ENCODE measurements around the gene TFAM. TPM values are rescaled to one million over a fixed set of nuclear protein-coding genes. Genes with fewer than 3 reads are reported as not detected.

Gene TFAM
- total RNA-seq, 1 experiment from 2014 or later: 57.6 TPM

DNA sequence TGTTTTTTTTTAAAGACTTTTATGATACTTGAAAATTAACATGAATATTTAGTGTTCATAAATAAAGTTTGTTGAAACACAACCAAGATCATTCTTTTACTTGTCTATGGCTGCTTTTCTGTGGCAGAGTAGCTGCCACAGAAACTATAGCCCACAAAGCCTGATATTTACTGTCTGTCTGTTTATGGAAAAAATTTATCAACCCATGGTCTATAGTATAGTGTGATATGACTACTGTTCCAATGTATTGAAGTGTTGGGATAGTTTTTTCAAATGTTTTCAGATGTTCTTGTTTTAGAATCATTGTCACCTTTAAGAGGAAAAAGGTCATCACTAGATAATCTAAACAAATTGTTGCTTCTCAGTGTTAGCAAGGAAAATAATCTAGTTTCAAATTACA lies 10.8 kb downstream of the TFAM start:
- H3K79me2 ChIP-seq (ENCODE audit: insufficient read depth, low read length): peaks cover 20% of the 10 kb centered on the region
- no TSS peak for BruUV-seq (replicated peaks)

GRCh38 chr10:58397830-58398229 lies 12.6 kb downstream of the TFAM start:
- no peak for ATAC-seq
- no peak overlapping the region for H3K4me2 ChIP-seq (ENCODE audit: low read length)
- no peaks in the 10 kb centered on the region for H3K27me3 ChIP-seq (ENCODE audit: insufficient read depth, low read length)
- H3K9me3 ChIP-seq (ENCODE audit: control insufficient read depth in 1 of 2, insufficient read depth in 1 of 2, low read depth in 1 of 2, low read length in 2 of 2): no peaks in the 10 kb centered on the region
- no peak overlapping the region for H3K4me3 ChIP-seq (replicated peaks in 1 of 2; ENCODE audit: low read depth in 1 of 2, low read length in 2 of 2)
- no peak overlapping the region for H3K27ac ChIP-seq (ENCODE audit: low read depth, low read length)
- no peak overlapping the region for H2AFZ ChIP-seq (ENCODE audit: low read depth, low read length, poor library complexity, severe bottlenecking)
- no peaks in the 10 kb centered on the region for H3K4me1 ChIP-seq (ENCODE audit: control insufficient read depth in 1 of 2, insufficient read depth in 2 of 2, low read length in 2 of 2)
- ChIA-PET CTCF (no interaction called here), RAD21 (ENCODE audit: low non-redundant PET in 1 of 2, low total read pairs in 2 of 2, uncharacterized antibody in 2 of 2, unreplicated experiment in 2 of 2) (no interaction called here), POLR2A (no interaction called here)
- BruUV-seq (replicated peaks): no TSS peak
- no peaks in the 10 kb centered on the region for H3K9me2 ChIP-seq (ENCODE audit: insufficient read depth)
- peaks cover 24 to 38% of the 10 kb centered on the region in 2 experiments for H3K36me3 ChIP-seq (ENCODE audit: control insufficient read depth in 1 of 2, insufficient read depth in 2 of 2, low read length in 2 of 2)
- intact Hi-C loops (cut with micrococcal nuclease): no loop called here
- 0 out of 2 replicates have a peak, but pooled peaks cover 4% of the 10 kb centered on the region for H4K20me1 ChIP-seq (ENCODE audit: insufficient read depth)
- no peak for DNase-seq (ENCODE audit: low read depth, low spot score)
- H3K79me2 ChIP-seq (ENCODE audit: insufficient read depth, low read length): peaks cover 3% of the 10 kb centered on the region; the same call in 1 of the 2 replicates
- no peak overlapping the region for H3K9ac ChIP-seq (ENCODE audit: low read length)
- no peak for TF ChIP-seq TCF7L2 (IDR thresholded peaks at IDR 0.05; ENCODE audit: borderline replicate concordance, extremely low read depth, insufficient read depth, insufficient read length)
- TF ChIP-seq, protein P1, sequence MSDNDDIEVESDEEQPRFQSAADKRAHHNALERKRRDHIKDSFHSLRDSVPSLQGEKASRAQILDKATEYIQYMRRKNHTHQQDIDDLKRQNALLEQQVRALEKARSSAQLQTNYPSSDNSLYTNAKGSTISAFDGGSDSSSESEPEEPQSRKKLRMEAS (IDR thresholded peaks at IDR 0.05): no peak
- no peak for TF ChIP-seq JUND (IDR thresholded peaks at IDR 0.05)
- no peak for TF ChIP-seq ELF1 (IDR thresholded peaks at IDR 0.05; ENCODE audit: borderline replicate concordance, low read depth)
- TF ChIP-seq RAD21 (IDR thresholded peaks at IDR 0.05; ENCODE audit: low read depth): no peak
- no peak for TF ChIP-seq EGR1 (IDR thresholded peaks at IDR 0.05; ENCODE audit: low read depth)
- TF ChIP-seq CBX3 (IDR thresholded peaks at IDR 0.05; ENCODE audit: low read depth): no peak
- TF ChIP-seq FOSL1 (IDR thresholded peaks at IDR 0.05; ENCODE audit: low read depth): no peak
- TF ChIP-seq ZNF274 (IDR thresholded peaks at IDR 0.05; ENCODE audit: low read depth, low read length): no peak
- TF ChIP-seq, protein P2, sequence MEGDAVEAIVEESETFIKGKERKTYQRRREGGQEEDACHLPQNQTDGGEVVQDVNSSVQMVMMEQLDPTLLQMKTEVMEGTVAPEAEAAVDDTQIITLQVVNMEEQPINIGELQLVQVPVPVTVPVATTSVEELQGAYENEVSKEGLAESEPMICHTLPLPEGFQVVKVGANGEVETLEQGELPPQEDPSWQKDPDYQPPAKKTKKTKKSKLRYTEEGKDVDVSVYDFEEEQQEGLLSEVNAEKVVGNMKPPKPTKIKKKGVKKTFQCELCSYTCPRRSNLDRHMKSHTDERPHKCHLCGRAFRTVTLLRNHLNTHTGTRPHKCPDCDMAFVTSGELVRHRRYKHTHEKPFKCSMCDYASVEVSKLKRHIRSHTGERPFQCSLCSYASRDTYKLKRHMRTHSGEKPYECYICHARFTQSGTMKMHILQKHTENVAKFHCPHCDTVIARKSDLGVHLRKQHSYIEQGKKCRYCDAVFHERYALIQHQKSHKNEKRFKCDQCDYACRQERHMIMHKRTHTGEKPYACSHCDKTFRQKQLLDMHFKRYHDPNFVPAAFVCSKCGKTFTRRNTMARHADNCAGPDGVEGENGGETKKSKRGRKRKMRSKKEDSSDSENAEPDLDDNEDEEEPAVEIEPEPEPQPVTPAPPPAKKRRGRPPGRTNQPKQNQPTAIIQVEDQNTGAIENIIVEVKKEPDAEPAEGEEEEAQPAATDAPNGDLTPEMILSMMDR (IDR thresholded peaks at IDR 0.05 in 2 of 3, conservative IDR thresholded peaks at IDR 0.05 in 1 of 3; ENCODE audit: borderline replicate concordance in 1 of 3, insufficient read depth in 1 of 3, low read depth in 2 of 3, low read length in 2 of 3): no peak

More for the DNA sequence above, 10.8 kb downstream of the TFAM start:
- CTCF ChIA-PET: no interaction called here
- intact Hi-C loops (cut with micrococcal nuclease): no loop called here
- no peaks in the 10 kb centered on the region for H3K9me3 ChIP-seq (ENCODE audit: control insufficient read depth in 1 of 2, insufficient read depth in 1 of 2, low read depth in 1 of 2, low read length in 2 of 2)
- H3K27ac ChIP-seq (ENCODE audit: low read depth, low read length): no peak overlapping the region
- TF ChIP-seq EZH2 (IDR thresholded peaks at IDR 0.05) (no peak), RAD21 (IDR thresholded peaks at IDR 0.05; ENCODE audit: low read depth) (no peak), SP1 (IDR thresholded peaks at IDR 0.05; ENCODE audit: low read depth) (no peak), FOSL1 (IDR thresholded peaks at IDR 0.05; ENCODE audit: low read depth) (no peak), TCF7L2 (IDR thresholded peaks at IDR 0.05; ENCODE audit: borderline replicate concordance, extremely low read depth, insufficient read depth, insufficient read length) (no peak), ZNF274 (IDR thresholded peaks at IDR 0.05; ENCODE audit: low read depth, low read length) (no peak)
- TF ChIP-seq, protein P2 (IDR thresholded peaks at IDR 0.05 in 2 of 3, conservative IDR thresholded peaks at IDR 0.05 in 1 of 3; ENCODE audit: borderline replicate concordance in 1 of 3, insufficient read depth in 1 of 3, low read depth in 2 of 3, low read length in 2 of 3): no peak
- H3K4me3 ChIP-seq (replicated peaks in 1 of 2; ENCODE audit: low read depth in 1 of 2, low read length in 2 of 2): no peak overlapping the region
- DNase-seq (ENCODE audit: low read depth, low spot score): no peak
- H3K4me1 ChIP-seq (ENCODE audit: control insufficient read depth in 1 of 2, insufficient read depth in 2 of 2, low read length in 2 of 2): no peaks in the 10 kb centered on the region
- POLR2A ChIA-PET: no interaction called here
- no peak overlapping the region for H3K4me2 ChIP-seq (ENCODE audit: low read length)
- H3K9me2 ChIP-seq (ENCODE audit: insufficient read depth): no peaks in the 10 kb centered on the region
- peaks cover 4% of the 10 kb centered on the region; the same call in 1 of the 2 replicates for H4K20me1 ChIP-seq (ENCODE audit: insufficient read depth)
- H2AFZ ChIP-seq (ENCODE audit: low read depth, low read length, poor library complexity, severe bottlenecking): no peak overlapping the region
- peaks cover 27 to 47% of the 10 kb centered on the region in 2 experiments for H3K36me3 ChIP-seq (ENCODE audit: control insufficient read depth in 1 of 2, insufficient read depth in 2 of 2, low read length in 2 of 2)
- H3K9ac ChIP-seq (ENCODE audit: low read length): no peak overlapping the region
- ATAC-seq: no peak
- RAD21 ChIA-PET (ENCODE audit: low non-redundant PET in 1 of 2, low total read pairs in 2 of 2, uncharacterized antibody in 2 of 2, unreplicated experiment in 2 of 2): no interaction called here
- no peaks in the 10 kb centered on the region for H3K27me3 ChIP-seq (ENCODE audit: insufficient read depth, low read length)

Measured in HCT116 (cell line).